NCI-H1105 treated with DMSO at 0.1 percent for 48 hours (cell line): Measurements from ENCODE around the gene SMURF2.
A peak's percentile ranks its signal among the peaks of the same experiment; 100 is the strongest.
"Not testable (repeated sequence)": the region's sequence is repeated elsewhere in the genome, so short reads cannot be mapped to it uniquely, and the experiment has no call there.

Experiments
- DNase-seq: peaks from one replicate; lab custom pipeline; 2025; lab: John Stamatoyannopoulos, UW

Gene SMURF2

DNA sequence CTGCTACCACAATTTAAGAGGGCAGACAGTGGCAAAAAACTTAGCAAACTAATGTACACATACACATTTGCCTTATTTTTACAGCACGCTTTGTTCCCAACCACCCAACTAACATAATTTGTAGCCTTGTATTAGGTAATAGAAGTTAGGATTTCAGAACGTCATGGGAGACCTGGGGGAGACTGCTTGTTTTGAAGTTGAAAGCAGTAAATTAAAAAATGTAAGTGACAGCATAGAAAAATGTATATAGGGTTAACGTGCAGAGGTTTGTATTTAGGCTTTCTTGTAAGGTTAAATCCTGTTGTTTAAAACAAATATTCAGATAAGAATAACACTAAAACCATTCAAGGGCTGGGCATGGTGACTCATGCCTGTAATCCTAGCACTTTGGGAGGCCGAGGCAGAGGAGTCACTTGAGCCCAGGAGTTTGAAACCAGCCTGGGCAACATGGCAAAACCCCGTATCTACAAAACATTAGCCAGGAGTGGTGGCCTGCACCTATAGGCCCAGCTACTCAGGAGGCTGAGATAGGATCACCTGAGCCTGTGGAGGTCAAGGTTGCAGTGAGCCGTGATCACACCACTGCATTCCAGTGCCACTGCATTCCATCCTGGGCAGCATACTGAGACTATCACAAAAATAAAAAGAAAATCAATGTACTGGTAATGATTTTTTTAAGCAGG is 2.3 kb upstream of the SMURF2 start:
- DNase-seq, result not testable (repeated sequence)

DNA sequence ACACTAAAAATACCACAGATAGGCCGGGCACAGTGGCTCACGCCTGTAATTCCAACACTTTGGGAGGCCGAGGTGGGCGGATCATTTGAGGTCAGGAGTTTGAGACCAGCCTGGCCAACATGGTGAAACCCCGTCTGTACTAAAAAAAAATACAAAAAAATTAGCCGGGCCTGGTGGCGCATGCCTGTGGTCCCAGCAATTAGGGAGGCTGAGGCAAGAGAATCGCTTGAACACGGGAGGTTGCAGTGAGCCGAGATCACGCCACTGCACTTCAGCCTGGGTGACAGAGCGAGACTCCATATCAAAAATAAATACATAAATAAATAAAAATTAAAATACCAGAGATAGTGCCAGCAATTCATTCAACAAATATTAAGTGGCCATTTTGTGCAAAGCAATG is 1.7 kb upstream of the SMURF2 start:
- DNase-seq, result not testable (repeated sequence)

- no peak for DNase-seq
These were observed 764 bp upstream of the SMURF2 start for GRCh38 chr17:64662774-64663367.

DNA sequence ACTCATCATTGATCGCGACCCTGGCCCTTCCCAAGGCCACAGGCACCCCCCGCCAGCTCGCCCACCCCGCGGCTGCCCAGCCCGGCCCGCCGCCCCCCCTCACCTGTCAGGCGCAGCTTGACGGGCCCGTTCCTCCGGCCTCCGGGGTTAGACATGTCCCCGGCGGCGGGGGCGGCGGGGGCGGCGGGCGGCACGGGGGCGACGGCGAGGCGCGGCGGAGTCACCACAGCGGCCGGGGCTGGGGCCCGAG is 456 bp downstream of the SMURF2 start:
- no peak for DNase-seq

DNA sequence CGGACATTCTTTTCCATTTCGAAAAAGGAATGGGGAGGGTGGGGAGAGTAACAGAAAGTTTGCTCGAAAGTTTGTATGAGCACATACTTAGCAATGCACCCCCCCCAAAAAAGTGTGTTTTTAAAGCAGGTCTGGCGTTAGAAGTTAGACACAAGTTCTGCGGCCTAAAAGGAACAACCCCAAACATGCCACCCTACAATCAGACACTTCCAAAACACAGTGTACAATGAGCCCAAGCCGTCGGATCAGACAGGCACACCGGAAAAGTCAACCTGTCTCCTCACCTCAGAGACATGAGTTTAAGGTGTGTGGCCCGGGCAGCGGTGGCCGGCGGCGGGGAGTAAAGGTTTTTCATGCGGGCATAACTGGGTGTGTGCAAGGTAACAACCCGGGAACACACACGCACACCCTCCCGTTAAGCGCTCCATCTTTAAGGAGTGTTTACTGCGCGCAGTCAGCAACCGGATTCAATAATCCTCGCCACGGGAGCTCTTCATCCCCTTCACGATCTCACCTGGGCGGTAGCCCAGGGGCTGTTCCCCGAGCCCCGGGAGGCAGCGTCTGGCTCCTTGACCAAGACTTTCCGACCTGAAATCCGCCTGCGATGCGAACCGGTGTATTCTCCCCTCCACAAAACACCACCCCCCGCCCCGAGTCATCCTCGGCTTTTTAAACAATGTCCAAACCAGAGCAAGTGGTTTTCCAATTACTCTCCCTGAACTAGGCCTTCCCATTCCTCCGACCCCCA is 955 bp downstream of the SMURF2 start:
- peak; percentile 2 for DNase-seq

GRCh38 chr17:64660195-64660977 is 1.7 kb downstream of the SMURF2 start:
- peak; percentile 8 for DNase-seq

GRCh38 chr17:64658931-64659330 is 3.2 kb downstream of the SMURF2 start:
- DNase-seq, result no peak

- DNase-seq, result no peak
These were observed 4.4 kb downstream of the SMURF2 start for GRCh38 chr17:64657610-64658125.

GRCh38 chr17:64655704-64656103 is 6.4 kb downstream of the SMURF2 start:
- no peak for DNase-seq

DNA sequence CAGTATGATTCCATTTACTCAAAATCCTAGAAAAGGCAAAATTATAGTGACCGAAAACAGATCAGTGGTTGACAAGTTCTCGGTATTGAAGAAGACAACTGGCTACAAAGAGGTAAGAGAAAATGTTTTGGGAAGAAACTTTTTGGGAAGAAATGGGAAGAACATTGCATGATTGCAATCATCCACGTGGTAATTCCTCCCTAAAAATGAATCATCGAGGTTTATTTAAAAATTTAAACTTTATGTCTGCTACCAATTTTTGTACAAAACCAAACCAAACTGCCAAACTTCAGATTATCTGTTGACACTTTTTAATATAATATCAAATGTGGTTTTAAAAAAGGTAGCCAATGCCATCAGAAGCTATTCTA is 8.1 kb downstream of the SMURF2 start:
- no peak for DNase-seq

DNA sequence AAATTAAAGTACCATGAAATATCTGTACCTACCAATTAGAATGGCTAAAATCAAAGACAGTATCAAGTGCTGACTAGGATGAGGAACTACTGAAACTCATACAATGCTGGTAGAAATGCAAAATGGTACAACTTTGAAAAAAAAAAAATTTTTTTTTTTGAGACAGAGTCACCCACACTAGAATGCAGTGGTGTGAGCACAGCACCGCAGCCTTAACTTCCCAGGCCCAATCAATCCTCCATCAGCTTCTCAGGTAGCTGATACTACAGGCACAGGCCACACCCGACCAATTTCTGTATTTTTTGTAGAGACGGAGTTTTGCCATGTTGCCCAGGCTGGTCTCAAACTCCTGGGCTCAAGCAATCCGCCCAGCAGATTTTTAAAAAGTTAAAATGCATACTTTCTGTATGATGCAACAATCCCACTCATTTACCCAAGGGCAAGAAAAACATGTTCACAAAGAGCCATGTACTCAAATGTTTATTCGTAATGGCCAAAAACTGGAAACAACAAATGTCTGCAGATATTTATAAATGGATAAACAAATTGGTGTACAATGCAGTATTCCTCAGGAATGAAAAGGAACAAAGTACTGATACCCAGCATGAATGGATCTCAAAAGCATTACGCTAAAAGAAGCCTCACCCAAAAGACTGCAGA is 8.7 kb downstream of the SMURF2 start:
- no peak for DNase-seq

DNA sequence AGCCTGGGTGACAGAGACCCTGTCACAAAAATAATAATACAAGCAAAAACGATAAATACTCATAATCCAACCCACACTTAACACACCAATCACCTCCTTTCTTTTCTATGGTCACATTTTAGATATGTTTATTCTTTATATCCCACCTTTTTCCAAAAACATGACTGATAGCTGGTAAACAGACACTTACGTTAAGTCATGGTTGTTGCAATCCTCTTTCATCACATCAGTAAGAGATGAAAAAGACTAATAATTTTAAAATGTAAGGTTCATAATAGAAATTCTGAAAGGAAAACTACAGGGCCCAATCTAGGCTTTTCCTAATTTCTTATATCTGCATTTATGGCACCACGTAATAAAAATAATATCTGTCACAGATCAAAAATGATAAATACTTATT is 10.2 kb downstream of the SMURF2 start:
- DNase-seq, result no peak

DNA sequence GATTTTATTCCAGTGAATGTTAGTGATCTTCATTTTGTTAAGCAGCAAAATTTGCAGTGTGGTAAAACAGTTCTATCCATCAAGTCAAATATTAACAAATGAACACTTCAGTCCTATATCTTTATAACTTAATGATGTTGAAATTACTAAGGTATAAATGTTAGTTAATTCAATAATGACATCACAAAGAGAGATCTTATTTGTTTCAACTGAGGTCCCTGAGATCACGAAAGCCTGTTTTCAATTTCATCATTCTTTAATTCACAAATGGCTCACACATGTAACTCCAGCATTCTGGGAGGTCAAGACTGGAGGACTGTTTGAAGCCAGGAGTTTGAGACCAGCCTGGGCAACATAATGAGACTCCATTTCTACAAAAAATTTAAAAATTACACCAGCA is 13.9 kb downstream of the SMURF2 start:
- DNase-seq, result no peak

GRCh38 chr17:64647817-64648216 is 14.3 kb downstream of the SMURF2 start:
- no peak for DNase-seq

- no peak for DNase-seq
These were observed 22.6 kb downstream of the SMURF2 start for GRCh38 chr17:64639516-64639915.

- DNase-seq, result no peak
These were observed 23.4 kb downstream of the SMURF2 start for GRCh38 chr17:64638552-64639203.

DNA sequence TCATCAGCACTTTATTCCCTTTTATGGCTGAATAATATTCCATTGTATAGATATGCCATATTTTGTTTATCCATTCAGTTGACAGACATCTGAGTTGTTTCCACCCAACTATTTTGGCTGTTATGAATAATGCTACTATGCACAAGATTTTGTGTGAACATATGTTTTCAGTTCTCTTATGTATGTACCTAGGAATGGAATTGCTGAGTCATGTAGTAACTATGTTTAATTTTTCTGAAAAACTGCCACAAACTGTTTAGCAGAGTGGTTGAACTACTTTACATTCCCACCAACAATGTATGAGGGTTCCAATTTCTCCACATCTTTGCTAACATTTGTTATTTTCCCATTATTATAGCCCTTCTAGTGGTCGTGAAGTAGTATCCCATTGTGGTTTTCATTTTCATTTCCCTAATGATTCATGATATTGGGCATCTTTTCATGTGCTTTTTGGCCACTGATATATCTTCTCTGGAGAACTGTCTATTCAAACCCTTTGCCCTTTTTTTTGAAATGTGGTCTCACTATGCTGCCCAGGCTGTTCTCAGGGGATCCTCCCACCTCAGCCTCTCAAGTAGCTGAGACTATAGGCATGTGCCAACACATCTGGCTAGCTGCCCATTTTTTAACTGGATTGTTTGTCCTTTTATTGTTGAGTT is 26.3 kb downstream of the SMURF2 start:
- DNase-seq, result no peak

GRCh38 chr17:64634218-64634617 is 27.9 kb downstream of the SMURF2 start:
- DNase-seq, result no peak

DNA sequence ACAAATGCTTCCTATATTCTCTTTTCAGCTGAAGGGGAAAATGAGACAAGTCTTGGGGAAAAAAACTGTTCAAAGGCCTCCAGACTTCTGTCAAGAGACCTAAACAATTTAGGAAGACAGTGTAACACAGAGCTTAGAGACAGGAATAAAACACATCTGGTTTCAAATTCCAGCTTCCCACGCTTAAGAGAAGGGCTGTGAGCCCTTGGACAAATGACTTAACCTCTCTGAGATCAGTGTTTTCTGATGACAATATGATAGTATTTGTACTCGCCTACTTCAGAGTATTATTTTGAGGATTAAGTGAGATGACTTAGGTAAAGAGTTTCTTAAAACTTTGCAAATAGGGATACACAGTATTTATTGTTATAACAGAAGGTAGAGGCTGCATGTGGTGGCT is 29.5 kb downstream of the SMURF2 start:
- DNase-seq, result no peak

DNA sequence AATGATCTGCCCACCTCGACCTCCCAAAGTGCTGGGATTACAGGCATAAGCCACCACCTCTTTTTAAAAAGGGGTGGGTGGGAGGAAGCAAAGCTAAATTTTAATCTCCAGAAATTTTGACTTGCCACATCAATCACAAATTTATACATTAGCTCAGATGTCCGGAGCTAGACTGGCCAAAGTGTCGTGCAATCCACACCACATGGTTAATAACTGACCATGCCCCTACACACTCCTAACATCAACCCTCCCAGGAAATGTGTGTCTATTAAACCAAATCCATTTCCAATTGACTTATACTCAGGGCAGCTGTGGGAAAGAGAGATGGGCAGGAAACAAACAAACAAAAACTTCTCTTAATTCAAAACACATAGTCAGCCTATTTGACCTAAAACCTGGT is 29.9 kb downstream of the SMURF2 start:
- no peak for DNase-seq
